ENCODE measurements around the gene LHX3.

DNA sequence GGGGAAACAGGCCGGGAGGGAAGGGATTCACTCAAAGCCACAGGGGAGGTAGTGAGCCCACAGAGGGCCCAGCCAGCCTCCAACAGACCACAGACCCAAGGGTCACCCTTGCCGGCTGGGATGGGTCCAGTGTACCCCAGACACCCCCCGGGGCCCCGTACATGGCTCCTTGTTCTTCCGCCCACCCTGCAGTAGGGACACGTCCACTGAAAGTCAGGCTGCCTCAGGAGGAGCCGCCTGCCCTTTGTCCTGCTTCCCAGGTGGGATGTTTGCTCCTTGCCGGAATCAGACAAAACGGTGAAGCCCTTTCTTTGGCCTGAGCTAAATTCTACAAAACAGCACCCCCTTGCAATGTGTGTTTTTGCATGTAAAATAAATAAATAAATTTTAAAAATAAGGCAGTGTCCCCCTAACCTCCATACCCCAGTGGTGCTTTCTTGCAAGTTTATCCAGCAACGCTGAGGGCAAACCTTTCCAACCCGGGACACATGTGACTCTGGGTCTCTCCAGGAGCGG, 25.8 kb downstream of the LHX3 start:
- no peak for TF ChIP-seq CTCF (IDR thresholded peaks at IDR 0.05)
- TF ChIP-seq EP300 (IDR thresholded peaks at IDR 0.05; ENCODE audit: borderline replicate concordance in 1 of 2, low read depth in 1 of 2, low read length in 1 of 2), result no peak
